Neuronal stem cell (in vitro differentiated cells): ENCODE data around the gene PI4KA.
"Not testable (repeated sequence)": the region's sequence is repeated elsewhere in the genome, so short reads cannot be mapped to it uniquely, and the experiment has no call there.

ENCODE experiments used
- DNase-seq: peaks from one replicate; pipeline ENCODE4 v3.0.0-alpha.2; 2013; ENCODE audit warnings: low spot score
- H2AFZ ChIP-seq: one replicate; pipeline ENCODE4 v1.6.1; 2013; ENCODE audit warnings: mild to moderate bottlenecking, low read length, inconsistent platforms
- H2AK5ac ChIP-seq: 2 replicates; pipeline ENCODE4 v1.6.1; 2013; ENCODE audit warnings: low read depth, mild to moderate bottlenecking, inconsistent platforms, low read length, moderate library complexity, mixed read lengths
- H2BK120ac ChIP-seq: 2 replicates; pipeline ENCODE4 v1.6.1; 2013; ENCODE audit warnings: low read depth, mild to moderate bottlenecking, inconsistent platforms, low read length, moderate library complexity, mixed read lengths
- H2BK12ac ChIP-seq: one replicate; pipeline ENCODE4 v1.6.1; 2013; ENCODE audit warnings: low read length, inconsistent platforms
- H2BK15ac ChIP-seq: 2 replicates; pipeline ENCODE4 v1.6.1; 2013; ENCODE audit warnings: mild to moderate bottlenecking, low read length, inconsistent platforms, mixed read lengths
- H2BK5ac ChIP-seq: one replicate; pipeline ENCODE4 v1.6.1; 2013; ENCODE audit warnings: inconsistent platforms, mild to moderate bottlenecking, low read length, moderate library complexity
- H3K14ac ChIP-seq: one replicate; pipeline ENCODE4 v1.6.1; 2013; ENCODE audit warnings: low read length, inconsistent platforms
- H3K18ac ChIP-seq: 2 replicates; pipeline ENCODE4 v1.6.1; 2013; ENCODE audit warnings: low read length, inconsistent platforms
- H3K23ac ChIP-seq: 2 replicates; pipeline ENCODE4 v1.6.1; 2013; ENCODE audit warnings: low read depth, mild to moderate bottlenecking, mixed read lengths, low read length, inconsistent platforms; ENCODE audit not compliant: poor library complexity
- H3K27ac ChIP-seq: replicated peaks from 3 replicates; pipeline ENCODE4 v1.5.1; 2013; ENCODE audit warnings: low read length, inconsistent platforms
- H3K27me3 ChIP-seq, 3 experiments: 2 replicates each; pipeline ENCODE4 v1.6.1; 2013; ENCODE audit warnings: low read length in 3 of 3, mild to moderate bottlenecking in 2 of 3, inconsistent platforms in 1 of 3, low read depth in 1 of 3, mixed read lengths in 1 of 3, moderate library complexity in 1 of 3; ENCODE audit not compliant: control insufficient read depth in 3 of 3, insufficient read depth in 3 of 3
- H3K36me3 ChIP-seq, 2 donors: replicated peaks in 1 of 2; 2 replicates each; pipeline ENCODE4 v1.6.1; 2013; ENCODE audit warnings: low read length in 2 of 2; ENCODE audit not compliant: control insufficient read depth in 2 of 2, insufficient read depth in 2 of 2
- H3K4ac ChIP-seq: 2 replicates; pipeline ENCODE4 v1.6.1; 2013; ENCODE audit warnings: inconsistent platforms, mild to moderate bottlenecking, low read length, moderate library complexity
- H3K4me1 ChIP-seq, 2 donors: 1 replicate in 1 of 2; 2 replicates in 1 of 2; pipeline ENCODE4 v1.6.1; 2013; ENCODE audit warnings: low read length in 2 of 2, low read depth in 1 of 2; ENCODE audit not compliant: control insufficient read depth in 2 of 2, insufficient read depth in 1 of 2
- H3K4me2 ChIP-seq: one replicate; pipeline ENCODE4 v1.6.1; 2013; ENCODE audit warnings: mild to moderate bottlenecking, low read length, inconsistent platforms; ENCODE audit not compliant: insufficient read depth, poor library complexity, severe bottlenecking
- H3K4me3 ChIP-seq, 2 donors: 2 replicates each; pipeline ENCODE4 v1.5.1; 2013; ENCODE audit warnings: low read length in 2 of 2, mild to moderate bottlenecking in 2 of 2, inconsistent platforms in 1 of 2, moderate library complexity in 1 of 2
- H3K79me1 ChIP-seq: one replicate; pipeline ENCODE4 v1.6.1; 2013; ENCODE audit warnings: low read depth, mild to moderate bottlenecking, inconsistent platforms, low read length, moderate library complexity
- H3K9ac ChIP-seq: one replicate; pipeline ENCODE4 v1.6.1; 2013; ENCODE audit warnings: mild to moderate bottlenecking, low read depth, low read length, inconsistent platforms; ENCODE audit not compliant: poor library complexity
- H3K9me3 ChIP-seq, 2 donors: replicated peaks in 1 of 2; 2 replicates each; pipeline versions ENCODE3 to v1.6.1; 2013; ENCODE audit warnings: low read length in 2 of 2, mild to moderate bottlenecking in 2 of 2, inconsistent platforms in 1 of 2, low read depth in 1 of 2, mixed read lengths in 1 of 2, moderate library complexity in 1 of 2; ENCODE audit not compliant: control insufficient read depth in 2 of 2, insufficient read depth in 1 of 2
- H4K8ac ChIP-seq: one replicate; pipeline ENCODE4 v1.6.1; 2013; ENCODE audit warnings: low read depth, mild to moderate bottlenecking, inconsistent platforms, low read length, moderate library complexity
- H4K91ac ChIP-seq: one replicate; pipeline ENCODE4 v1.6.1; 2013; ENCODE audit warnings: low read length, low read depth, mild to moderate bottlenecking, inconsistent platforms; ENCODE audit not compliant: poor library complexity
- WGBS, 2 donors: extraction: QIAGEN DNeasy Blood & Tissue Kit; methylation state at CpG; one replicate each; pipeline ENCODE4 v1.1.7; 2013; ENCODE audit warnings: missing lambda C conversion rate in 2 of 2, mixed read lengths in 1 of 2; ENCODE audit not compliant: insufficient read length in 2 of 2, insufficient replicate concordance in 1 of 2; ENCODE audit errors: extremely low coverage in 2 of 2; 5-methylcytosine and 5-hydroxymethylcytosine counted together

PI4KA gene

DNA sequence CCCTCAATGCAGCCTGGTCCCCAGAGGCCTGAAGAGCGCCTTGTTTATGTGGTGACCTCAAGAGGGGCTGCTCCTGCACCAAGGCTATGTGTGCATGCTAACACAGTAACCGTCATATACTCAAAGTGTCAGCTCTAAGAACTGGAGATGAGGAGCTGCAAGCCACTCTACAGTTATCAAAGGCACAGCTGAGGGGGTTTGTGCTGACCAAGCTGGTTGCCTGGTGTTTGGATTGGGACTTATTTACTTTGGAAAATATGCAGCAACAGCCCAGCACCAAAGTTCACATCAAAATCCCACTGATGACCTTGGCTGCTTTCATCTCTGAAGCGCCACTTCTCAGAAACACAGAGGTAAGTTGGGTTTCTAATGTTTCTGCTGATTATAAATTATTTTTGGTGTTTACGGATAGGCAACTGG, 84.8 kb downstream of the PI4KA start, which contains the start of gene SERPIND1:
Gene SERPIND1, plus strand, starts transcription at position 321 of the 420 bp plus-strand sequence. CDS start 5,200 bp downstream, outside the sequence.
- Histone ChIP-seq H2AK5ac (no peak within 1 kb of the TSS), H3K9me3 (no peaks in the 10 kb centered on the region), H3K27me3 (no peaks in the 10 kb centered on the region), H2AFZ (no peak within 1 kb of the TSS), H3K4me2 (no peak within 1 kb of the TSS), H3K27ac (no peak within 1 kb of the TSS), H3K79me1 (peaks cover 4% of the 10 kb centered on the region), H2BK15ac (no peak within 1 kb of the TSS), H3K9ac (no peak within 1 kb of the TSS), H3K4me3 (no peak within 1 kb of the TSS), H3K4me1 (peaks cover 0 to 3% of the 10 kb centered on the region in 2 donors), H2BK120ac (no peak within 1 kb of the TSS), H3K36me3 (peaks cover 0 to 4% of the 10 kb centered on the region in 2 donors), H3K4ac (peak within 1 kb of the TSS; percentile 53), H3K18ac (no peak within 1 kb of the TSS), H4K91ac (peak within 1 kb of the TSS; percentile 24), H2BK5ac (no peak within 1 kb of the TSS), H3K23ac (peak within 1 kb of the TSS; percentile 34), H4K8ac (no peak within 1 kb of the TSS), H3K14ac (no peak within 1 kb of the TSS), H2BK12ac (no peak within 1 kb of the TSS)
- DNase-seq, result no peak
- no CpG with 5 or more reads among the region's 4 CpGs for WGBS, 2 donors

GRCh38 chr22:20771918-20772625, 86.5 kb downstream of the PI4KA start:
- Histone ChIP-seq H3K14ac (no peak overlapping the region), H4K8ac (no peak overlapping the region), H3K27ac (no peak overlapping the region), H2BK5ac (no peak overlapping the region), H3K4ac (no peak overlapping the region), H2AK5ac (no peak overlapping the region), H3K4me3 (no peak overlapping the region), H3K4me1 (peaks cover 0 to 3% of the 10 kb centered on the region in 2 donors), H2BK15ac (no peak overlapping the region), H3K23ac (peak overlapping the region; percentile 50), H3K79me1 (peaks cover 4% of the 10 kb centered on the region), H2BK120ac (no peak overlapping the region), H2AFZ (no peak overlapping the region), H3K36me3 (peaks cover 0 to 2% of the 10 kb centered on the region in 2 donors), H2BK12ac (no peak overlapping the region), H3K4me2 (no peak overlapping the region), H3K9ac (no peak overlapping the region), H3K9me3 (no peaks in the 10 kb centered on the region), H3K18ac (no peak overlapping the region), H4K91ac (no peak overlapping the region), H3K27me3 (no peaks in the 10 kb centered on the region)
- no peak for DNase-seq
- WGBS, 2 donors, result no CpG with 5 or more reads among the region's 9 CpGs

DNA sequence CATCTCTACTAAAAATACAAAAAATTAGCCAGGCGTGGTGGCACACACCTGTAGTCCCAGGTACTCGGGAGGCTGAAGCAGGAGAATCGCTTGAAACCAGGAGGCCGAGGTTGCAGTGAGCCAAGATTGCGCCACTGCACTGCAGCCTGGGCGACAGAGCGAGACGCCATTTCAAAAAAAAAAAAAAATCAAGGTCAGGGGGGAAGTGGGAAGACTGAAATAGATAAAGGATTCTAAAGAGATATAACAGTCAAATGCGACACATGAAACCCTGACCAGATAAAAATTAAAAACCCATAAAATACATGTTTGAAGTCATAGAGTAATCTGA, 89.2 kb downstream of the PI4KA start:
- no CpG with 5 or more reads among the region's 9 CpGs for WGBS, 2 donors
- not testable (repeated sequence) for H3K4me1 ChIP-seq, H4K91ac ChIP-seq, H4K8ac ChIP-seq, H3K14ac ChIP-seq, H2BK5ac ChIP-seq, H3K23ac ChIP-seq, H3K27ac ChIP-seq, DNase-seq, H3K27me3 ChIP-seq, H3K4me2 ChIP-seq, H2BK15ac ChIP-seq, H2AFZ ChIP-seq, H3K4me3 ChIP-seq, H3K4ac ChIP-seq, H3K9me3 ChIP-seq, H3K18ac ChIP-seq, H2AK5ac ChIP-seq, H2BK12ac ChIP-seq, H2BK120ac ChIP-seq, H3K79me1 ChIP-seq, H3K9ac ChIP-seq
- H3K36me3 ChIP-seq, result peaks cover 8 to 18% of the 10 kb centered on the region in 2 donors

- no peak for DNase-seq
- Histone ChIP-seq H3K79me1 (no peaks in the 10 kb centered on the region), H3K36me3 (peaks cover 16 to 39% of the 10 kb centered on the region in 2 donors), H3K4me2 (no peak overlapping the region), H4K91ac (no peak overlapping the region), H2BK5ac (no peak overlapping the region), H3K18ac (no peak overlapping the region), H4K8ac (no peak overlapping the region), H3K4me3 (no peak overlapping the region), H2BK120ac (no peak overlapping the region), H2BK15ac (no peak overlapping the region), H3K9ac (no peak overlapping the region), H3K4ac (no peak overlapping the region), H2AK5ac (no peak overlapping the region), H3K27me3 (no peaks in the 10 kb centered on the region), H3K14ac (no peak overlapping the region), H3K9me3 (no peaks in the 10 kb centered on the region), H3K23ac (no peak overlapping the region), H2BK12ac (no peak overlapping the region), H3K4me1 (no peaks in the 10 kb centered on the region), H3K27ac (no peak overlapping the region), H2AFZ (no peak overlapping the region)
- WGBS, 2 donors, result no CpG with 5 or more reads among the region's 7 CpGs
Observed at GRCh38 chr22:20766530-20766929, 92.1 kb downstream of the PI4KA start.
